Thymus (tissue), 11 donors: ENCODE results near the gene KIF12. TPM values are rescaled to one million over a fixed set of nuclear protein-coding genes. Genes with fewer than 3 reads are reported as not detected.

ENCODE experiments used
- DNase-seq, 9 donors: peaks; one replicate each; pipeline ENCODE4 v3.0.0-alpha.2; 2013; ENCODE audit warnings: low spot score in 9 of 9, low read depth in 6 of 9, missing footprints in 1 of 9
- H3K27ac ChIP-seq, 2 donors: one replicate each; pipeline ENCODE4 v1.5.1; 2013; ENCODE audit warnings: control low read depth in 1 of 2, low read depth in 1 of 2, low read length in 1 of 2, mild to moderate bottlenecking in 1 of 2, moderate library complexity in 1 of 2
- H3K27me3 ChIP-seq, 2 donors: one replicate each; pipeline ENCODE4 v1.5.1; 2013; ENCODE audit warnings: low read length in 1 of 2; ENCODE audit not compliant: control insufficient read depth in 2 of 2, insufficient read depth in 1 of 2
- H3K36me3 ChIP-seq, 2 donors: one replicate each; pipeline ENCODE4 v1.5.1; 2013; ENCODE audit warnings: low read length in 1 of 2, mild to moderate bottlenecking in 1 of 2, moderate library complexity in 1 of 2; ENCODE audit not compliant: control insufficient read depth in 2 of 2, insufficient read depth in 2 of 2
- H3K4me1 ChIP-seq, 2 donors: one replicate each; pipeline ENCODE4 v1.5.1; 2013; ENCODE audit warnings: low read length in 2 of 2; ENCODE audit not compliant: control insufficient read depth in 2 of 2, insufficient read depth in 2 of 2
- H3K4me3 ChIP-seq, 2 donors: one replicate each; pipeline ENCODE4 v1.5.1; 2013; ENCODE audit warnings: low read length in 2 of 2, control low read depth in 1 of 2, mild to moderate bottlenecking in 1 of 2
- H3K9me3 ChIP-seq, 2 donors: one replicate each; pipeline ENCODE4 v1.5.1; 2013; ENCODE audit warnings: low read length in 1 of 2, mild to moderate bottlenecking in 1 of 2; ENCODE audit not compliant: control insufficient read depth in 2 of 2, insufficient read depth in 1 of 2
- WGBS: extraction: QIAGEN DNeasy Blood & Tissue Kit; methylation state at CpG from one replicate; pipeline ENCODE4 v1.1.7; 2013; 5-methylcytosine and 5-hydroxymethylcytosine counted together
- polyA plus RNA-seq: library from polyadenylated mRNA; stranded (reverse); fragments of 200-250 nt; gene quantifications from one replicate; pipeline ENCODE4 v1.2.3, GENCODE V29; 2013
- total RNA-seq: library from RNA; stranded (reverse); fragments of 120-200 nt; gene quantifications from one replicate; pipeline ENCODE4 v1.2.4, GENCODE V29; 2013
- donor health status: healthy.

Gene KIF12
- total and polyA plus RNA-seq, 2 donors = 1.8 to 7.8 TPM

DNA sequence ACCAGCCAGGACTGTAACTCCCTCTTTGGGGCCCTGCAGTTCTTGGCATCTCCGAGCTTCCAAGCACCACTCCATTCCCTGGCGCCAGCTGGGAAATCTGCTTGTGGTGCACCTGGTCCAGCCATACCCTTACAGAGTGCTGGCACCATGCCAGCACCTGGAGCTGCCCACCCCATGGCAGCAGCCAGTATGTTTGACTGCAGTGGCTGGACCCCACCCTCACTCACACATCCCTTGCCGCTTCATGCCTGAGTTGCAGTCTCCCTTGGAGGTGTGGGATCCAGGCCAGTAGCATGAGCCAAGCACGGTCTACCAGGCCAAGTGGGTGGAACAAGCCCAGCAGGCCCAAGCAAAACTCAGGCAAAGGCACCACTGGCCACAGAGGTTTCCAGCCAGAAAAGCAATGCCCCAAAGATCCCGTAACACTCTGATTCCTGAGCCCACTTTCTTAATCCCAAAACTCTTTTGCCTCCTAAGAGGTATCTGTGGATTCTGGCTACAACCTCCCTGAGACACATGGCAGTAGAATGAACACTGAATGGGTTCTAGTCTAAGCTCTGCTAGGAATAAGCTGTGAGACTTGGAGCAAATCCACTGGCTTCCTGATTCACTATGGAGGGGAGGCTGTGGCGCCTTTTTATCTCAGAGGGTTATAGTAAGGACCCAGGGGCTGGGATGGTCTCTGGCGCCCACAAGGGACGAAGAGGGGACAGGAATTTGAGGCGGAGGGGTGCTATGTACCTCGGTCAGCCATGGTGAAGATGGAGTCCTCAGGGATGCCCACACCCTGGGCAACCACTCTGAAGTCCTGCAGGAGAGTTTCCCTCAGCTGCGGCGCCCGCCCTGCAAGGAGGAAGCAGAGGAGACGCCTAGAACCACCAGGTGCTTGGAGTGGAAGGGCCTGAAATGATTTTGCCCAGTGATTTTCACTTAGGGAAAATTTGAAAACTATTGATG, 26.6 kb downstream of the KIF12 start:
- WGBS = 87% methylated on average over 14 of the region's 14 CpGs

DNA sequence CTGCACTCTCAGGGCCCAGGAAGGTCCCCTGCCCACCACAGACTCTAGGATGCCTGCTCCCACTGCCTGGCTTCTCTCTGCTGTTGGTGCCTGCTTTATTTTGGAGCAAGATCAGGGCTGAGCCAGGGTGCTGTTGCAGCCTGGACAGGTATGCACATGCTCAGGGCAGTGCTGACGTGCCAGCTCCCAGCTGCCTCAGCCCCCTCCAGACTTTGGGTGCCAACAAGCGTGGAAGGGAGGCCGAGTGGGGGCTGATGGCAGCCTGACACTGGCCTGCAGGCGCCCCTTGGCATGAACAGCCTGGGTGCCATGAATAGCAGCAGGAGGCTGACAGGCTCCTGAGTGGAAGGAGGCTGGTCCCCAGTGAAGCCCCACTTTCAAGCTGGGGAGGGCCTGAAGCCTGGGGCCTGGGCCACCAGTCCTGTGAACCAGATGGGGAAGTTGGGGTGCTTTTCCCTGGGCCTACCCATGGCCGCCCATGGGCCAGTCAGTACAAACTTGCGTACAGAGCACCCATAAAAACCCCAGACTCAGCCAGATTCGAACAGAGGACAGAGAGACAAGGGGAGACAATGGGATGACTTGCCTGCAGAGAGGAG, 27.8 kb downstream of the KIF12 start:
- Histone ChIP-seq H3K27me3 (no peaks in the 10 kb centered on the region), H3K4me3 (no peak overlapping the region), H3K9me3 (no peaks in the 10 kb centered on the region), H3K4me1 (no peaks in the 10 kb centered on the region), H3K27ac (no peak overlapping the region), H3K36me3 (no peaks in the 10 kb centered on the region)
- DNase-seq = no peak
- WGBS = 81% methylated on average over 7 of the region's 7 CpGs

More for the DNA sequence above, 26.6 kb downstream of the KIF12 start:
- no peaks in the 10 kb centered on the region for H3K9me3 ChIP-seq
- H3K27ac ChIP-seq = no peak overlapping the region
- no peaks in the 10 kb centered on the region for H3K4me1 ChIP-seq
- no peak for DNase-seq
- H3K27me3 ChIP-seq = no peaks in the 10 kb centered on the region
- no peaks in the 10 kb centered on the region for H3K36me3 ChIP-seq
- H3K4me3 ChIP-seq = no peak overlapping the region

DNA sequence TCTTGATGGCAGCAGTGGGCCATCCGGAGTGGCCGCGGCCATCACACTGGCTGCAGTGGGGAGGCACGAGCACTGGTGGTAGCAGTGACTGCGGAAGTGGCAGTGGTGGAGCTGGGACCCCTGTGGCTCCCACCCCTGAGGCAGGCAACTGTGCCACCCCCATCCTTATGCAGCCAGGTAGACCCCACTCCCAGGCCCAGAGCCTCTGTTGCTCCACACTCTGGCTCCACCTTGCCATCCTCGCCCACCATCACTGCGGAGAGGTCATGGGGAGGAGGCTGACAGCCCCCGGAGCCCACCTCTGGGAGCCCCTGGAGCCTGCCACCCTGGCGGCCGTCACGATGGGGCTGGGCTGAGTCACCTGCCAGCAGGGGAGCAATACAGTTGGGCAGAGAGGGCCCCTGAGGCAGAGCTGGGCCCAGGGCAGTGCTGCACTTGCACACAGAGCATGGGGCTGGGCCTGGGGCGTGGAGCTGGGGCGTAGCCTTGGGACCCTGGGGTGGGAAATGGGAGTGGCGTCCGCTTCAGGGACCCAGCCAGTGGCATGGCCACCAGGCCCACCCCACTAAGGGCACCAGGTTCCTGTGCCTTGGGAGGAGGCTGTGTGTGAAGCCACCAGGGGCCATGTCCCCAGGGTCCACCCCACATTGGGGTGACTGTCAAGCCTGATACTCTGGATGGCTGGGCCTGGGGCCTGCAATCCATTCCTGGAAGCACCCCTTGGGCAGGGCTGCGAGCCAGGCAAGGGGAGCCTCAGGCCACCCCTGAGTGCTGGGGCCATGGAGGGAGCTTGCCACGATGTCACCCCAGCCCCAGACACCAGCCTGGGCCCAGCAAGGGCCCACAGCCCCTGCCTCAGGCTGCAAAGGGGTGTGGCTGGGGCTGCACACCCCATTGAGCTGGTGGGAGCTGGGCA, 28.6 kb downstream of the KIF12 start:
- Histone ChIP-seq H3K27ac (no peak overlapping the region), H3K36me3 (no peaks in the 10 kb centered on the region), H3K9me3 (no peaks in the 10 kb centered on the region), H3K4me3 (no peak overlapping the region), H3K27me3 (no peaks in the 10 kb centered on the region), H3K4me1 (no peaks in the 10 kb centered on the region)
- no peak for DNase-seq
- WGBS = 91% methylated on average over 17 of the region's 17 CpGs

DNA sequence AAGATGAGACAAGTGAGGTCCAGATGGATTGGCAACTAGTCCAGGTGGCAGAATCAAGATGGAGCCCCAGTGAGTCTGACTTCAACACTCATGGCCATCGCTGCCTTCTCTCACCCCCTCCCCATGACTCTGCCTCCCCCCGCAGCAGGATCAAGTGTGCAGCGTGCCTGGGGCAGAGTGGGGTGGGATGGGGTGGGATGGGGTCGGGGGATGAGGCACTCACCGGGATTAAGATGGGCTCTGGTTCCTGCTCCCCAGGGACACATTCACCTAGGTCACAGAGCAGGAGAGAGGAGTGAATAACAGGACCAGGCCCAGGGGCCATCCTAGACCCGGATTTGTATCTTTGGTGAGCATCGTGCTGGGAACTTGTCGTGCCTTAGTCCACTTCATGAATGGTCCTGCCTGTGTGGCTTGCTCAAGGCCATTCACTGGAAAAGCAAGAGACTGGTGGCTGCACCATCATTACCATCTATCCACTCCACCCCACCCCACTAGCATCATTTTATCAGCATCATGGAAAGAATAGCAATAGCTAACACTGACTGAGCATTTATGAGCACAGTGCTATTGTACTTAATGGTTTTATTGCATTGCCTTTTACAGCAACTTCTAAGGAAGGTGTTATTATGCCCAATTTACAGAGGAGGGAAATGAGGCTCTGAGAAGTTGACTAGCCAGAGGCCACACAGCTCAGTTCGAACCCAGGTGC, 29.5 kb downstream of the KIF12 start:
- no peak overlapping the region for H3K27ac ChIP-seq
- no peaks in the 10 kb centered on the region for H3K36me3 ChIP-seq
- H3K9me3 ChIP-seq = no peaks in the 10 kb centered on the region
- no peaks in the 10 kb centered on the region for H3K27me3 ChIP-seq
- WGBS = 93% methylated on average over 9 of the region's 9 CpGs
- no peak for DNase-seq
- H3K4me3 ChIP-seq = no peak overlapping the region
- no peaks in the 10 kb centered on the region for H3K4me1 ChIP-seq

DNA sequence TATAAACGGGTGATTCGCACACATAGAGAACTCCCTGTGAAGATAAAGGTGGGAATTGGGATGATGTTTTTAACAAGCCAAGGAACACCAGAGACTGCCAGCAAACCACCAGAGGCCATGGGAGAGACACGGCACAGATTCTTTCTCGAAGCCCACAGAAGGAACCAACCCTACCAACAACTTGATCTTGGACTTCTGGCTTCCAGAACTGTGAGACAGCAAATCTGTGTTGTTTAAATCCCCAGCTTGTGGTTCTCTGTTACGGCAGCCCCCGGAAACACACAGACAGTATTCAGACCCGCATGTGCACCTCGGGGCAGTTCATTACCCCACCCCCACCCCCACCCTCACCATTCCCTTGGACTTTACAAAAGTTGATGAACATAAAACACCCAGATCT, 33.8 kb downstream of the KIF12 start:
- no peaks in the 10 kb centered on the region for H3K36me3 ChIP-seq
- DNase-seq = no peak
- no peaks in the 10 kb centered on the region for H3K9me3 ChIP-seq
- H3K4me1 ChIP-seq = no peaks in the 10 kb centered on the region
- 91% methylated on average over 8 of the region's 8 CpGs for WGBS
- no peaks in the 10 kb centered on the region for H3K27me3 ChIP-seq
- H3K4me3 ChIP-seq = no peak overlapping the region
- no peak overlapping the region for H3K27ac ChIP-seq

DNA sequence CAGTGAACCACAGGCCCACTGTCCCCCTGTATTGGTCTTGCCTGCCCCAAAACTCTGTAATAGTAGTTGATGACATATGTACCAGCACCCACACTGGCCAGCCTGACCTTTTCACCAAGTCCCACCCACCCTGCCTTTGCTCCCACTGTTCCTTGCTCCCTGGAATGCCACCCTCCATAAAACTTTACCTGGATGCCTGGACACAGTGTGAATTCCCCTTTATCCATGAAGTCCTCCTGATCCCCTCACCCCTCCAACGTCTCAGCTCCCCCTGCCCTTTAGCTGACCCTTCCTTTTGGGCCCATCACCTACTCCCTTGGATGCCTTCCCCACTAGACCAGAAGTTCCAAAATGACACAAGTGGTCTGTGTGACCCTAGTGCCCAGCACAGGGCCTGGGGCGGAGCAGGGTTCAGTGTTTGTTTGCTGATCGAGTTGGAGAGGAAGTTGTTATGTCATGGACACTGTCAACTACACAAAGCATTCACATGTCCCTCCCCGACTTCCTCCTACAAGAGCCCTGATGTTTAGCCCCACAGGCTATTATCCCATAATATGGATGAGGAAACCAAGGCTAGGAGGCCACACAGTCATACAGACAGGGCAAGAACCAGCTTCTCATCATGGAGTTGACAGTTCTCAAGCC, 37.1 kb downstream of the KIF12 start:
- 69% methylated on average over 4 of the region's 4 CpGs for WGBS
- DNase-seq = no peak
- H3K27ac ChIP-seq = no peak overlapping the region
- no peaks in the 10 kb centered on the region for H3K4me1 ChIP-seq
- H3K36me3 ChIP-seq = no peaks in the 10 kb centered on the region
- no peaks in the 10 kb centered on the region for H3K27me3 ChIP-seq
- H3K4me3 ChIP-seq = no peak overlapping the region
- no peaks in the 10 kb centered on the region for H3K9me3 ChIP-seq

DNA sequence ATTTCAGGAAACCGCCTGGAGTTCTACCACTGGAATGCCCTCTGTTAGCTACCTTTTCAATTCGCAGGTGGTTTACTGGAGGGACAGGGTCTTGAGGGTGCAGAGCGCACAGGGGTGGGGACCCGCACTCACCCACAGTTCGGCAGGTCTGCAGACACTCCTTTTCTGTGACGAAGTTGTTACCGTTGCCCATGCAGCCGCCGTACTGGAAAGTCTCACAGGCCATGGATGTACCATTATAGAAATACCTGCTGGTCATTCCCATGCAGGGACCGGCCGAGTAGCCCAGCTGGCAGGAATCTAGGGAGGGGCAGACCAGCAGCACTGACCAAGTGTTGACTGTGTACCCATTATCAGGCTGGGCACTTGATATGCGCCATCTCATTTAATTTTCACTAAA, 37.8 kb downstream of the KIF12 start:
- Histone ChIP-seq H3K4me1 (no peaks in the 10 kb centered on the region), H3K36me3 (no peaks in the 10 kb centered on the region), H3K9me3 (no peaks in the 10 kb centered on the region), H3K27me3 (no peaks in the 10 kb centered on the region), H3K4me3 (no peak overlapping the region), H3K27ac (no peak overlapping the region)
- no peak for DNase-seq
- 97% methylated on average over 12 of the region's 12 CpGs for WGBS

DNA sequence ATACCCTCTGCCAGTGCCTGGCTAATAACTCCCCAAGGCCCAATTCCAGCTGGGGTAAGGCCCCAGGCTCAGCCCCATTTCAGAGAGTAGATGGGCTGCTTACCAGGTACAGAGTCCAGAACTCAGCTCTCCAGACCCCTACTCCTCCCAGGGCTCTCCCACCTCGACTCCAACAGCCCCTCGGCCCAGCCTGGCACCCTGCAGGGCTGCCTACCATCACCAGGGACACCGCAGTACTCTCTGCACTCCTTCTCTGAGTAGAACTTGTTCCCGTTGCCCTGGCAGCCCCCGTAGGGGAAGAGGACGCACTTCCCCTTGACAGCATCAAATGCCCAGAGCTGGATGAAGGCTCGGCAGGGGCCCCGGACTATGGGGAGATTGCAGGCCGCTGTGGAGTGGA, 38.4 kb downstream of the KIF12 start:
- H3K27ac ChIP-seq = no peak overlapping the region
- H3K9me3 ChIP-seq = no peaks in the 10 kb centered on the region
- no peak for DNase-seq
- H3K4me3 ChIP-seq = no peak overlapping the region
- 68% methylated on average over 9 of the region's 9 CpGs for WGBS
- H3K4me1 ChIP-seq = no peaks in the 10 kb centered on the region
- no peaks in the 10 kb centered on the region for H3K36me3 ChIP-seq
- no peaks in the 10 kb centered on the region for H3K27me3 ChIP-seq
